Measurements from ENCODE around the gene NAA15.

DNA sequence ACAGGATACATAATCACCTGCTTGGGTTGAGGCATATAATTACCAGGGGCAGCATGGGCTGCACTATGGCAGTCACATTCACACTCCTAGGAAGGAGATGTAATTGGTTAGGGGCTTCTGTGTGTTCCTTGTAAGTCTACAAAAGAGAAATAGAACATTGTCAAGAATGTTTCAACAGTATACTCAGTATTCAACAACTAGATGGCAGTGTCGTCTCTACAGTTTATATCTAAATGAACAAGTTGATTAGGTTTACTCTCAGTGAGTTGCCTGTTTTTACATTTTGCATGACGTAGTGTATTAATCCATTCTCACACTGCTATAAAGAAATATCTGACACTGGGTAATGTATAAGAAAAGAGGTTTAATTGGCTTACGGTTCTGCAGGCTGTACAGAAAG, 102.2 kb downstream of the NAA15 start:
- TF ChIP-seq, protein P1, sequence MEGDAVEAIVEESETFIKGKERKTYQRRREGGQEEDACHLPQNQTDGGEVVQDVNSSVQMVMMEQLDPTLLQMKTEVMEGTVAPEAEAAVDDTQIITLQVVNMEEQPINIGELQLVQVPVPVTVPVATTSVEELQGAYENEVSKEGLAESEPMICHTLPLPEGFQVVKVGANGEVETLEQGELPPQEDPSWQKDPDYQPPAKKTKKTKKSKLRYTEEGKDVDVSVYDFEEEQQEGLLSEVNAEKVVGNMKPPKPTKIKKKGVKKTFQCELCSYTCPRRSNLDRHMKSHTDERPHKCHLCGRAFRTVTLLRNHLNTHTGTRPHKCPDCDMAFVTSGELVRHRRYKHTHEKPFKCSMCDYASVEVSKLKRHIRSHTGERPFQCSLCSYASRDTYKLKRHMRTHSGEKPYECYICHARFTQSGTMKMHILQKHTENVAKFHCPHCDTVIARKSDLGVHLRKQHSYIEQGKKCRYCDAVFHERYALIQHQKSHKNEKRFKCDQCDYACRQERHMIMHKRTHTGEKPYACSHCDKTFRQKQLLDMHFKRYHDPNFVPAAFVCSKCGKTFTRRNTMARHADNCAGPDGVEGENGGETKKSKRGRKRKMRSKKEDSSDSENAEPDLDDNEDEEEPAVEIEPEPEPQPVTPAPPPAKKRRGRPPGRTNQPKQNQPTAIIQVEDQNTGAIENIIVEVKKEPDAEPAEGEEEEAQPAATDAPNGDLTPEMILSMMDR (conservative IDR thresholded peaks at IDR 0.05; ENCODE audit: low read depth, low read length): no peak; the same call in 1 of the 2 replicates
- TF ChIP-seq EZH2phosphoT487 (IDR thresholded peaks at IDR 0.05; ENCODE audit: borderline replicate concordance, low read length) (no peak), EZH2 (IDR thresholded peaks at IDR 0.05; ENCODE audit: low read length, unreplicated experiment) (no peak)
